HG03354 (cell line): ENCODE measurements around the gene B3GALT5.

Source experiments
- ATAC-seq: cut with Tn5 transposase; IDR thresholded peaks from one replicate; pipeline ENCODE4 v1.9.1; 2021; ENCODE audit warnings: mild to moderate bottlenecking; ENCODE audit not compliant: unreplicated experiment, poor library complexity, severe bottlenecking

Gene B3GALT5

GRCh38 chr21:39638281-39638680 lies 25.5 kb downstream of the B3GALT5 start:
- no peak for ATAC-seq

DNA sequence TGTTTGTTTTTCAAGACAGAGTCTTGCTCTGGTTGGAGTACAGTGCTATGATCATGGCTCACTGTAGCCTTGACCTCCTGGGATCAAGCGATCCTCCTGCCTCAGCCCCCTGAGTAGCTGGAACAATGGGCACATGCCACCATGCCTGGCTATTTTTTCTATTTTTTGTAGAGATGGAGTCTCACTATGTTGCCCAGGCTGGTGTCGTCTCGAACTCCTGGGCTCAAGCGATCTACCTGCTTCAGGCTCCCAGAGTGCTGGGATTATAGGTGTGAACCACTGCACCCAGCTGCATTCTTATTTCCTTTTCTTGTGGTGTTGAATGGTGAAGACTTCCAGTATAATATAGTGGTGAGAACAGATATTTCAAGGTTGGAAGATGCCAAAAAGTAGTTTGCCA lies 28.0 kb downstream of the B3GALT5 start:
- no peak for ATAC-seq

DNA sequence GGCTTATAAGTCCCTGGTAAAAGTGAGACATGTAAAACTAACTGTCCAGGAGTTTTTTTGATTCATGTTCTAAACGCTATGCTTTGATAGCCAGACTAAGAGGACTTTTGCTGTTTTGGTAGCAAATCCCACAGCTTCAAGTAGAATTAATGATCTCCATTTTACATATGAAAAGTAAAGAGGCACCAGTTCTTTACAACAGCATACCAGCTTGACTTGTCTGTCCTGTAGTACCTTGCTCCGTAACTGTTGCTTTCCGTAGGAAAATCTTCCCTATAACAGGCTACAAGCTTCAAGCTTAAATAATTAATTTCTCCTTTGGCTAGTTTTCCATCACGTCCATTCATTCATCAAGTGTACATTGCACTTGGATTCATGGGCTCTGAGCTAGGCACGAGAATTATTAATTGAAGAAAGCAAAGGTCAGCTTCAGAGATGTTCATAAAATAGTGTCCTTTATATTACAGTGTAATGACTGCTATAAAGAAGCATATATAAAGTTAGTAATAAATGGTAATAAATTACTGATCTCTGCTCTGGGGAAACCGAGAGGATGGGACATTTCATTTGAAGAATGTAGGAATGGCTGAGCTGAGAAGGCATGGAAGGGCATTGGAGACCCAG lies 29.2 kb downstream of the B3GALT5 start:
- no peak for ATAC-seq

- ATAC-seq, result no peak
These were observed 31.4 kb downstream of the B3GALT5 start for GRCh38 chr21:39644062-39644560.

- ATAC-seq, result no peak
These were observed 32.6 kb downstream of the B3GALT5 start for GRCh38 chr21:39645331-39645730.

GRCh38 chr21:39647476-39647875 lies 34.7 kb downstream of the B3GALT5 start:
- no peak for ATAC-seq

DNA sequence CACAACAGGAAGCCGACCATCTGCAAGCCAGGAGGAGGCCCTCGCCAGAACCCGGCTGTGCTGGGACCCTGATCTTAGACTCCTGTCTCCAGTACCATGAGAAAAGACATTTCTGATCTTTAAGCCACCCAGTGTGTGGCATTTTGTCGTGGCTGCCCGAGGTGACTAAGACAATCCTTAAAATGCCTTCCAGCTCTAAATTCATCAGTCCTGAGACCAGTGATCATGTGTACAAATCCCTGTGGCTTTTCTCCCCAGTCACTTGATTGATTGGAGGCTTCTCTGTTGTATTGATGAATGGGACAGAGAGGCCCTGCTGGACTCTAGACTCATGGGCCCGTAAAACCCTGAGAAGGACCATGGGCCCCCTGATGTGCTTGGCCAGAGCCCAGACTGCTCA lies 36.1 kb downstream of the B3GALT5 start:
- ATAC-seq, result no peak

- no peak for ATAC-seq
These were observed 36.8 kb downstream of the B3GALT5 start for GRCh38 chr21:39649526-39649925.

DNA sequence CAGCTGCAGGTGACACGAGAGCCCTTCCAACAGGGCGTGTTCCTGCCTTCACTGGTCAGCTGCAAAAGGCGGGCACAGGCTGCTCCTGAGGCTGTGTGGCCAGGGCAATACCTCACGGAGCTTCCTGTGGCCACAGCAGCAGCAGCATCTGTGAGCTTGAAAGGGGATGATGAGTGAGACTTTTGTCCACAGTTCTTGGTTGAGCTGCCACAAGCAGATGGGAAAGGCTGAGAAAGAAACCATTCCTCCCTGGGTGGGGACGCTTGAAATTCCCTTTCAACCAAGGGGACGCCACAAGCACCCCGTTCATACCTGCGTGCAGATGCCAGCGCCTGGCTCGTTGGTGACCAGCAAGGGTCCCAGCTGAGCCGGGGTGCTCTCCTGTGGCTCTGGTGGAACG lies 37.6 kb downstream of the B3GALT5 start:
- no peak for ATAC-seq

- no peak for ATAC-seq
These were observed 38.1 kb downstream of the B3GALT5 start for GRCh38 chr21:39650801-39651200.

- ATAC-seq, result no peak
These were observed 38.5 kb downstream of the B3GALT5 start for GRCh38 chr21:39651206-39651605.

- ATAC-seq, result no peak
These were observed 42.2 kb downstream of the B3GALT5 start for GRCh38 chr21:39654951-39655350.

GRCh38 chr21:39655589-39655988 lies 42.8 kb downstream of the B3GALT5 start:
- ATAC-seq, result no peak

GRCh38 chr21:39656209-39656608 lies 43.5 kb downstream of the B3GALT5 start:
- ATAC-seq, result no peak

DNA sequence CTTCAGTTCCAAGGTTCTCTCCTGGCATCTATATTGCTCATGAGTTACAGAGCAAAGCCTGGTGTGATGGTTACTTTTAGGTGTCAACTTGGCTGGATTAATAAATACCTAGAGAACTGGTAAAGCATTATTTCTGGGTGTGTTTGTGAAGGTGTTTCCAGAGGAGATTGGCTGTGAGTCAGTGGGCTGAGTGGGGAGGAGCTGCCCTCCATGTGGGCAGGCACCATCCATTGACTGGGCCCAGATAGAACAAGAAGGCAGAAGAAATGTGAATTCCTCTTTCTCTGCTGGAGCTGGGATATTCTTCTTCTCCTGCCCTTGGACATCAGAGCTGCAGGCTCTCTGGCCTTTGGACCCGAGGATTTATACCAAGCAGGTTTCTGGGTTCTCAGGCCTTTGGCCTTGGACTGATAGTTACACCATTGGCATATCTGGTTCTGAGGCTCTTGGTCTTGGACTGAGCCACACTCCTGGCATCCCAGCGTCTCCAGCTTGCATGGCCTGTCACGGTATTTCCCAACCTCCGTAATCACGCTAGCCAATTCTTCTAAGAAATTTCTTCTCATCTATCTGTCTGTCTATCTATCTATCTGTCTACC lies 44.5 kb downstream of the B3GALT5 start:
- no peak for ATAC-seq

DNA sequence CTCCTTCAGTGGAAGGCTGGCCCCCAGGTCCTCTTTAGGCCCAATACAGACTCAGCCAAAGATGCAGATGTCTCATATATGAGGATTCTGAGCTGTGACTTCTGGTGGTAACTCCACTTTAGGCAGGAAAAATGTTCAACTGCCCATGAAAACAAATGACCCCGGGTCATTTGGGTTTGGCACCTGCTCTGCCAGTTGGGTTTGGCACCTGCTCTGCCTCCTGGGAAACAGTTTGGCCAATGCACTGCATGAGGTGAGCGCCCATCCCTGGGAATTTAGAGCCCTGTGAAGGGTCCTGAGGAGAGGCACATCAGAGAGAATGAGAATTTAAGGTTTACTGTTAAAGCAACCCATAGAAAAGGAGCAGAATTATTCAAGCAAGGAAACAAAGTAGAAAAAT lies 45.3 kb downstream of the B3GALT5 start:
- ATAC-seq, result no peak

DNA sequence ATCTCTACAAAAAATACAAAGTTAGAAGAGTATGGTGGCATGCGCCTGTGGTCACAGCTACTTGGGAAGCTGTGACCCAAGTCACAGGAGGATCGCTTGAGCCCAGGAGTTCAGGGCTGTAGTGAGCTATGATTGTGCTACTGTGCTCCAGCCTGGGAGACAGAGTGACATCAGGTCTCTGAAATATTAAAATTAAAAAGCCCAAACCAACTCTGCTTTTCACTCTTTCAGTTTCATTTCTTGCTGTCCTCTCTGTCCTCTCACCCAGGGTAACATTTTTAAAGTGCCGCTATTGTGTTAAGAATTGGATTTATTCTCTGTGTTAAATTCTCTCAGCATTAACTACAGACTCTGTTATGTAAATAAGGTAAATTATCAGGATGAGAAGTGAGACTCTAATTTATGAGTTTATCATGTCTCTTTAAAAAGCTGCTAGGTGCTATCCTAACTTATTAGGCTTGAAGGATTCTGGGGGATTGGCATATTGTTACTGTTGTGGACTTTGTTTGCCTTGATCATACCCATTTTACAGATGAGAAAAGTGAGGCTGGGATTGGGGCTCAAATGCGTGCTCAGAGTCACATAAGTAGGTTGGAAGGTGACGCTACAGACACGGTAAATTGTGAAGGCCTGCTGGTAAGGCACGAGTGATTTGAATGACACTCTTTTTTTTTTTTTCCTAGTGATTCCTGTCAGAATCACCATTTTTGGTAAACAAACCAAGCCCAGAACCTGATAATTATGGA lies 46.5 kb downstream of the B3GALT5 start:
- no peak for ATAC-seq

GRCh38 chr21:39660191-39660980 lies 47.6 kb downstream of the B3GALT5 start:
- no peak for ATAC-seq

DNA sequence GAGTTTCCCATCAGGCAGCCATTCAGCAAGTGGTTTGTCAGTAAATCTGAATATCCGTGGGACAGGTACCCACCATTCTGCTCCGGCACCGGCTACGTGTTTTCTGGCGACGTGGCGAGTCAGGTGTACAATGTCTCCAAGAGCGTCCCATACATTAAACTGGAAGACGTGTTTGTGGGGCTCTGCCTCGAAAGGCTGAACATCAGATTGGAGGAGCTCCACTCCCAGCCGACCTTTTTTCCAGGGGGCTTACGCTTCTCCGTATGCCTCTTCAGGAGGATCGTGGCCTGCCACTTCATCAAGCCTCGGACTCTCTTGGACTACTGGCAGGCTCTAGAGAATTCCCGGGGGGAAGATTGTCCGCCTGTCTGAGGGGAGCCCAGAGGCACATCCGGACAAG lies 48.4 kb downstream of the B3GALT5 start:
- ATAC-seq, result no peak

DNA sequence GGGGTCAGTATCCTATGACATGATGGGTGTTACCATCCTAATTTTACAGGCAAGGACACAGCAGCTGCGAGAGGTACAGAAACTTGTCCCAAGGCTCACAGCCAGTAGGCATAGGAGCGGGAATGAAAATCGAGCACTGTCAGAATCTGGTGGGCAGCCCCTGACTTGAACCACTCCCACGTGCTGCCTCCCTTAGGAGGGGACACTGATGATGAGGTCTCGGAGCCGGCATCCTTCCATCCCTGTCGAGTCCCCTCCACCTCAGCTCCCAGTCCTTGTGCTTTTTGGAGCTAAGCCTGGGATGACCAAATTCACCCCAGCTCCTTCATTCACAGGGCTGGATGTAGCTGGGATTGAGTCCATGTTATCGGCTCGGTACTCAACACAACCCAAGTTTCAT lies 49.0 kb downstream of the B3GALT5 start:
- no peak for ATAC-seq
